Measurements from ENCODE around the gene OTULIN. TPM values are rescaled to one million over a fixed set of nuclear protein-coding genes. Genes with fewer than 3 reads are reported as not detected.

OTULIN gene
- total and polyA plus RNA-seq, 2 of the 4 experiments (the other 2 are of a cell fraction): 6.9 to 19.5 TPM

GRCh38 chr5:14671414-14671813, 6.9 kb downstream of the OTULIN start:
- no peak overlapping the region for H3K9ac ChIP-seq (ENCODE audit: low read depth, low read length)
- no peak overlapping the region for H2AK9ac ChIP-seq (replicated peaks; ENCODE audit: low read depth, low read length, poor library complexity)
- no peak for TF ChIP-seq MAFK (IDR thresholded peaks at IDR 0.05; ENCODE audit: low read depth, low read length)
- TF ChIP-seq MXI1 (IDR thresholded peaks at IDR 0.05; ENCODE audit: borderline replicate concordance, low read depth, low read length): no peak
- TF ChIP-seq USF2 (IDR thresholded peaks at IDR 0.05; ENCODE audit: low read depth, low read length): no peak
- TF ChIP-seq BHLHE40 (IDR thresholded peaks at IDR 0.05; ENCODE audit: low read depth, low read length): no peak
- no peak for TF ChIP-seq POLR2A (IDR thresholded peaks at IDR 0.05; ENCODE audit: low read depth, low read length)
- in situ Hi-C loops (cut with MboI; ENCODE audit: low sequenced_read_pairs) (loop anchor here (25.0 kb wide), 2 partner anchors 559 to 684 kb away; no protein-coding TSS in a partner anchor), intact Hi-C loops (cut with micrococcal nuclease) (no loop called here), dilution Hi-C loops (cut with HindIII; ENCODE audit: low sequenced_read_pairs, unreplicated experiment) (no loop called here)
- BruUV-seq (replicated peaks): no TSS peak
- H3K14ac ChIP-seq (replicated peaks; ENCODE audit: low read depth, low read length): no peak overlapping the region
- peaks cover 41 to 83% of the 10 kb centered on the region in 2 experiments for H3K79me1 ChIP-seq (ENCODE audit: low read depth in 1 of 2, low read length in 2 of 2)
- H3K9me3 ChIP-seq (ENCODE audit: control insufficient read depth, insufficient read depth, low read length): no peaks in the 10 kb centered on the region
- H3K27me3 ChIP-seq (ENCODE audit: control insufficient read depth, insufficient read depth, low read length): no peaks in the 10 kb centered on the region
- peaks cover 15% of the 10 kb centered on the region for H3K4me1 ChIP-seq (ENCODE audit: control insufficient read depth, insufficient read depth, low read length)
- H2BK120ac ChIP-seq (ENCODE audit: low read depth, low read length): no peak overlapping the region
- ChIA-PET POLR2A (ENCODE audit: unreplicated experiment) (no interaction called here), CTCF (no interaction called here)
- peaks cover 26% of the 10 kb centered on the region for H3K9me1 ChIP-seq (ENCODE audit: insufficient read depth, low read length)
- H4K8ac ChIP-seq (ENCODE audit: low read depth in 2 of 2, low read length in 2 of 2): no peak overlapping the region
- H2BK15ac ChIP-seq (ENCODE audit: low read depth, low read length): no peak overlapping the region
- H3K27ac ChIP-seq (ENCODE audit: insufficient read depth, low read length): no peak overlapping the region
- H2AK5ac ChIP-seq (ENCODE audit: low read depth, low read length): no peak overlapping the region
- H2BK20ac ChIP-seq (ENCODE audit: low read depth, low read length): no peak overlapping the region
- no peak overlapping the region for H3K4ac ChIP-seq (ENCODE audit: low read depth, low read length)
- no peak overlapping the region for H4K91ac ChIP-seq (ENCODE audit: insufficient read depth, low read depth, low read length)
- ATAC-seq (ENCODE audit: low read depth) (no peak), DNase-seq (peak; percentile 71)
- H2AFZ ChIP-seq (replicated peaks; ENCODE audit: low read length, poor library complexity): no peak overlapping the region
- H3K4me3 ChIP-seq (ENCODE audit: insufficient read depth, low read depth, low read length): no peak overlapping the region
- H3K56ac ChIP-seq (ENCODE audit: extremely low read depth, insufficient read depth, low read length): no peak overlapping the region
- H3K18ac ChIP-seq (ENCODE audit: low read depth, low read length): no peak overlapping the region
- no peak overlapping the region for H3K4me2 ChIP-seq (ENCODE audit: low read depth, low read length)
- no peak overlapping the region for H2BK5ac ChIP-seq (ENCODE audit: low read depth, low read length, poor library complexity, severe bottlenecking)
- H3K36me3 ChIP-seq (ENCODE audit: control insufficient read depth, insufficient read depth, low read length): peaks cover 6% of the 10 kb centered on the region
- peaks cover 69% of the 10 kb centered on the region for H4K20me1 ChIP-seq (ENCODE audit: insufficient read depth, low read length)
- WGBS, 2 experiments (ENCODE audit: extremely low coverage in 2 of 2, insufficient read length in 1 of 2): no CpG with 5 or more reads among the region's 2 CpGs
- H3K23ac ChIP-seq (ENCODE audit: low read depth, low read length): no peak overlapping the region
- H4K5ac ChIP-seq (ENCODE audit: low read depth, low read length): no peak overlapping the region

Data from IMR-90 (cell line).